Panc1 (cell line): ENCODE data around the gene MACF1. TPM values are rescaled to one million over a fixed set of nuclear protein-coding genes. Genes with fewer than 3 reads are reported as not detected.

Experiments used
- ATAC-seq: fragments of 200-7000 bp; cut with Tn5 transposase; 2 replicates; pipeline ENCODE4 v1.9.1; 2020; ENCODE audit warnings: mild to moderate bottlenecking, moderate library complexity
- BruUV-seq: library from RNA; stranded (reverse); fragments of 400-500 nt; replicated peaks from 2 replicates; lab custom pipeline; 2021; lab: Mats Ljungman, UMichigan
- CTCF ChIA-PET: fragments of 300-600 bp; sonication (Branson Sonifier 250); formaldehyde crosslinking; loops from one replicate; lab custom pipeline; 2022; ENCODE audit warnings: antibody characterized with exemption; lab: Charles Lee
- POLR2A ChIA-PET: fragments of 300-600 bp; sonication (Branson Sonifier 250); formaldehyde crosslinking; loops from one replicate; lab custom pipeline; 2022; ENCODE audit warnings: antibody characterized with exemption; lab: Charles Lee
- DNase-seq: peaks from one replicate; pipeline ENCODE4 v3.0.0-alpha.2; 2010; ENCODE audit warnings: low read depth, low spot score
- H3K27ac ChIP-seq: 2 replicates; pipeline ENCODE4 v1.5.1; 2011; ENCODE audit warnings: mild to moderate bottlenecking, low read length, inconsistent platforms
- H3K27me3 ChIP-seq: fragments of 200-500 bp; sonication (Bioruptor generic); 2 replicates; pipeline ENCODE4 v1.6.0; 2014; ENCODE audit warnings: low read length, inconsistent platforms; ENCODE audit not compliant: control insufficient read depth, insufficient read depth
- H3K36me3 ChIP-seq: fragments of 200-500 bp; sonication (Bioruptor generic); 2 replicates; pipeline ENCODE4 v1.5.1; 2014; ENCODE audit warnings: inconsistent platforms, mild to moderate bottlenecking, low read length, moderate library complexity; ENCODE audit not compliant: control insufficient read depth, insufficient read depth
- H3K4me1 ChIP-seq: 2 replicates; pipeline ENCODE4 v1.5.1; 2011; ENCODE audit warnings: inconsistent platforms, mild to moderate bottlenecking, low read length, moderate library complexity; ENCODE audit not compliant: control insufficient read depth, insufficient read depth
- H3K4me3 ChIP-seq, 2 experiments: 2 replicates each; pipeline ENCODE4 v1.5.1; 2011 to 2012; ENCODE audit warnings: low read depth in 2 of 2, low read length in 2 of 2, mild to moderate bottlenecking in 2 of 2, inconsistent platforms in 1 of 2, moderate library complexity in 1 of 2
- H3K9me3 ChIP-seq: fragments of 200-500 bp; sonication (Bioruptor generic); 2 replicates; pipeline ENCODE4 v1.5.1; 2014; ENCODE audit warnings: low read depth, mild to moderate bottlenecking, inconsistent platforms, low read length, moderate library complexity; ENCODE audit not compliant: control insufficient read depth, insufficient read depth
- POLR2AphosphoS5 ChIP-seq: IDR thresholded peaks from 2 replicates; pipeline ENCODE4 v1.6.1; 2012; ENCODE audit warnings: mild to moderate bottlenecking, low read depth, low read length, moderate library complexity
- SIN3A ChIP-seq: IDR thresholded peaks from 2 replicates; pipeline ENCODE4 v1.6.1; 2012; ENCODE audit warnings: low read depth, mild to moderate bottlenecking, low read length, moderate library complexity, borderline replicate concordance; ENCODE audit not compliant: insufficient read depth
- TCF7L2 ChIP-seq: IDR thresholded peaks from 2 replicates; pipeline ENCODE4 v1.6.1; 2011; ENCODE audit warnings: mild to moderate bottlenecking, low read depth, low read length, inconsistent platforms
- in situ Hi-C: cut with HindIII; loops from 2 replicates; pipeline ENCODE4 v1.10.0; 2016; ENCODE audit warnings: low sequenced_read_pairs, low pct_unique_long_range_greater_than_20kb
- intact Hi-C: fragments of 100-400 bp; cut with micrococcal nuclease; formaldehyde crosslinking; loops from one replicate; pipeline ENCODE4 v1.10.0; 2022; ENCODE audit not compliant: unreplicated experiment
- total RNA-seq: library from RNA; stranded (reverse); gene quantifications from one replicate; pipeline ENCODE4 v1.2.1, GENCODE V29; 2021; ENCODE audit not compliant: unreplicated experiment
- TF ChIP-seq, protein P1 (sequence below), 2 experiments: IDR thresholded peaks; 2 replicates each; pipeline ENCODE4 v1.6.1; 2011 to 2012; ENCODE audit warnings: low read depth in 2 of 2, control low read depth in 1 of 2, low read length in 1 of 2, mild to moderate bottlenecking in 1 of 2, moderate library complexity in 1 of 2; ENCODE audit not compliant: insufficient read depth in 1 of 2
- TF ChIP-seq, protein P2 (sequence below): fragments of 450-650 bp; IDR thresholded peaks from 2 replicates; pipeline ENCODE4 v1.5.1; 2017; ENCODE audit warnings: mild to moderate bottlenecking

Gene MACF1
- total RNA-seq, 1 experiment from 2014 or later = 413 TPM

DNA sequence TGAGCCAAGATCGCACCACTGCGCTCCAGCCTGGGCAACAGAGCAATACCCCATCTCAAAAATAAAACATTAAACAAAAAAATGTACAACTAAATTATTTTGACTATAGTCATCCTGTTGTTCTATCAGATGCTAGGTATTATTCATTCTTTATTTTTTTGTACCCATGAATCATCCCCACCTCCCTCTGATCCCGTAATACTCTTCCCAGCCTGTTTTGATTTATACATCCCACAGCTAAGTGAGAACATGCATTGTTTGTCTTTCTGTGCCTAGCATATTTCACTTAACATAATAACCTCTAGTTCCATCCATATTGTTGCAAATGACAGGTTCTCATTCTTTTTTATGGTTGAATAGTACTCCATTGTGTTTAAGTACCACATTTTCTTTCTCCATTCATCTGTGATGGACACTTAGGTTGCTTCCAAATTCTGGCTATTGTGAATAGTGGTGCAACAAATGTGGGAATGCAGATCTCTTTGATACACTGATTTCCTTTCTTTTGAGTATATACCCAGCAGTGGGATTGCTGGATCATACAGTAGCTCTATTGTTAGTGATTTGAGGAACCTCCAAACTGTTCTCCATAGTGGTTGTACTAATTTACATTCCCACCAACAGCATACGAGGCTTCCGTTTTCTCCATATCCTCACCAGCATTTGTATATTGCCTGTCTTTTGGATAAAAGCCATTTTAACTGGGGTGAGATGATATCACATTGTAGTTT, 84.4 kb downstream of the MACF1 start:
- ChIA-PET CTCF (interaction anchor here (0.6 kb wide), 1 partner anchor 31 kb away, joined by 3 read pairs; no protein-coding TSS in a partner anchor), POLR2A (interaction anchor here (0.5 kb wide), 1 partner anchor 37 kb away, joined by 16 read pairs; no protein-coding TSS in a partner anchor)
- in situ Hi-C loops (no loop called here), intact Hi-C loops (no loop called here)
- Histone ChIP-seq H3K9me3 (no peaks in the 10 kb centered on the region), H3K36me3 (peaks cover 26% of the 10 kb centered on the region), H3K4me1 (no peaks in the 10 kb centered on the region), H3K27me3 (no peaks in the 10 kb centered on the region), H3K4me3 (no peak overlapping the region), H3K27ac (no peak overlapping the region)
- ATAC-seq (peak; percentile 51; the same call in 1 of the 2 replicates), DNase-seq (no peak)
- TSS peak; percentile 39 for BruUV-seq
- no peak for TF ChIP-seq POLR2AphosphoS5
- TF ChIP-seq, protein P1, sequence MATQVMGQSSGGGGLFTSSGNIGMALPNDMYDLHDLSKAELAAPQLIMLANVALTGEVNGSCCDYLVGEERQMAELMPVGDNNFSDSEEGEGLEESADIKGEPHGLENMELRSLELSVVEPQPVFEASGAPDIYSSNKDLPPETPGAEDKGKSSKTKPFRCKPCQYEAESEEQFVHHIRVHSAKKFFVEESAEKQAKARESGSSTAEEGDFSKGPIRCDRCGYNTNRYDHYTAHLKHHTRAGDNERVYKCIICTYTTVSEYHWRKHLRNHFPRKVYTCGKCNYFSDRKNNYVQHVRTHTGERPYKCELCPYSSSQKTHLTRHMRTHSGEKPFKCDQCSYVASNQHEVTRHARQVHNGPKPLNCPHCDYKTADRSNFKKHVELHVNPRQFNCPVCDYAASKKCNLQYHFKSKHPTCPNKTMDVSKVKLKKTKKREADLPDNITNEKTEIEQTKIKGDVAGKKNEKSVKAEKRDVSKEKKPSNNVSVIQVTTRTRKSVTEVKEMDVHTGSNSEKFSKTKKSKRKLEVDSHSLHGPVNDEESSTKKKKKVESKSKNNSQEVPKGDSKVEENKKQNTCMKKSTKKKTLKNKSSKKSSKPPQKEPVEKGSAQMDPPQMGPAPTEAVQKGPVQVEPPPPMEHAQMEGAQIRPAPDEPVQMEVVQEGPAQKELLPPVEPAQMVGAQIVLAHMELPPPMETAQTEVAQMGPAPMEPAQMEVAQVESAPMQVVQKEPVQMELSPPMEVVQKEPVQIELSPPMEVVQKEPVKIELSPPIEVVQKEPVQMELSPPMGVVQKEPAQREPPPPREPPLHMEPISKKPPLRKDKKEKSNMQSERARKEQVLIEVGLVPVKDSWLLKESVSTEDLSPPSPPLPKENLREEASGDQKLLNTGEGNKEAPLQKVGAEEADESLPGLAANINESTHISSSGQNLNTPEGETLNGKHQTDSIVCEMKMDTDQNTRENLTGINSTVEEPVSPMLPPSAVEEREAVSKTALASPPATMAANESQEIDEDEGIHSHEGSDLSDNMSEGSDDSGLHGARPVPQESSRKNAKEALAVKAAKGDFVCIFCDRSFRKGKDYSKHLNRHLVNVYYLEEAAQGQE (IDR thresholded peaks at IDR 0.05; ENCODE audit: insufficient read depth in 1 of 2, low read depth in 2 of 2, low read length in 1 of 2) = no peak
- no peak for TF ChIP-seq TCF7L2
- TF ChIP-seq SIN3A = no peak
- TF ChIP-seq, protein P2, sequence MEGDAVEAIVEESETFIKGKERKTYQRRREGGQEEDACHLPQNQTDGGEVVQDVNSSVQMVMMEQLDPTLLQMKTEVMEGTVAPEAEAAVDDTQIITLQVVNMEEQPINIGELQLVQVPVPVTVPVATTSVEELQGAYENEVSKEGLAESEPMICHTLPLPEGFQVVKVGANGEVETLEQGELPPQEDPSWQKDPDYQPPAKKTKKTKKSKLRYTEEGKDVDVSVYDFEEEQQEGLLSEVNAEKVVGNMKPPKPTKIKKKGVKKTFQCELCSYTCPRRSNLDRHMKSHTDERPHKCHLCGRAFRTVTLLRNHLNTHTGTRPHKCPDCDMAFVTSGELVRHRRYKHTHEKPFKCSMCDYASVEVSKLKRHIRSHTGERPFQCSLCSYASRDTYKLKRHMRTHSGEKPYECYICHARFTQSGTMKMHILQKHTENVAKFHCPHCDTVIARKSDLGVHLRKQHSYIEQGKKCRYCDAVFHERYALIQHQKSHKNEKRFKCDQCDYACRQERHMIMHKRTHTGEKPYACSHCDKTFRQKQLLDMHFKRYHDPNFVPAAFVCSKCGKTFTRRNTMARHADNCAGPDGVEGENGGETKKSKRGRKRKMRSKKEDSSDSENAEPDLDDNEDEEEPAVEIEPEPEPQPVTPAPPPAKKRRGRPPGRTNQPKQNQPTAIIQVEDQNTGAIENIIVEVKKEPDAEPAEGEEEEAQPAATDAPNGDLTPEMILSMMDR = no peak

DNA sequence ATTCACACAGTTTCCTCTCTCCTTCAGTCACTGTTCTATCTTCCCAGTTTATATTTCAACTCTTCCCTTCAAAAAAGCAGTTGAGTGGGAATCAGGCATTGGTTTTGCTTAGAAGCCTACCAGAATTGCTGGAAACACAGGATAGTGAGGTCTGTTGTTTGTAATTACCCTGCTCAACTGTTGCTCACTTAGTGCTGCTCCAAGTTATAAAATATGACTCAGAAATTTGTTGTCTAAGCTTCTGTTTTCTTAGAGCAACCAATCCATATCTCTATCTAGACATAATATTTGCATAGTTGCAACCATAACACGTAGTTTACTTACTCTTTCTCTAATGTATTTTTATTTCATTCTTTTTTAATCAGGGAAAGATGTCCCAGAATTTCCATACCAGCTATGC, 87.9 kb downstream of the MACF1 start:
- in situ Hi-C loops = no loop called here
- CTCF ChIA-PET = no interaction called here
- no TSS peak for BruUV-seq
- H3K9me3 ChIP-seq = no peaks in the 10 kb centered on the region
- no peak overlapping the region for H3K4me3 ChIP-seq
- POLR2A ChIA-PET = no interaction called here
- intact Hi-C loops = no loop called here
- H3K36me3 ChIP-seq = peaks cover 27% of the 10 kb centered on the region
- ATAC-seq (no peak), DNase-seq (no peak)
- TF ChIP-seq, protein P2 = no peak
- TF ChIP-seq TCF7L2 (no peak), POLR2AphosphoS5 (no peak), SIN3A (no peak)
- TF ChIP-seq, protein P1 (IDR thresholded peaks at IDR 0.05; ENCODE audit: insufficient read depth in 1 of 2, low read depth in 2 of 2, low read length in 1 of 2) = no peak
- no peak overlapping the region for H3K27ac ChIP-seq
- H3K27me3 ChIP-seq = no peaks in the 10 kb centered on the region
- H3K4me1 ChIP-seq = no peaks in the 10 kb centered on the region
